ENCODE measurements around the gene C19orf38.
A peak's percentile ranks its signal among the peaks of the same experiment; 100 is the strongest.

- TF ChIP-seq, protein P1, sequence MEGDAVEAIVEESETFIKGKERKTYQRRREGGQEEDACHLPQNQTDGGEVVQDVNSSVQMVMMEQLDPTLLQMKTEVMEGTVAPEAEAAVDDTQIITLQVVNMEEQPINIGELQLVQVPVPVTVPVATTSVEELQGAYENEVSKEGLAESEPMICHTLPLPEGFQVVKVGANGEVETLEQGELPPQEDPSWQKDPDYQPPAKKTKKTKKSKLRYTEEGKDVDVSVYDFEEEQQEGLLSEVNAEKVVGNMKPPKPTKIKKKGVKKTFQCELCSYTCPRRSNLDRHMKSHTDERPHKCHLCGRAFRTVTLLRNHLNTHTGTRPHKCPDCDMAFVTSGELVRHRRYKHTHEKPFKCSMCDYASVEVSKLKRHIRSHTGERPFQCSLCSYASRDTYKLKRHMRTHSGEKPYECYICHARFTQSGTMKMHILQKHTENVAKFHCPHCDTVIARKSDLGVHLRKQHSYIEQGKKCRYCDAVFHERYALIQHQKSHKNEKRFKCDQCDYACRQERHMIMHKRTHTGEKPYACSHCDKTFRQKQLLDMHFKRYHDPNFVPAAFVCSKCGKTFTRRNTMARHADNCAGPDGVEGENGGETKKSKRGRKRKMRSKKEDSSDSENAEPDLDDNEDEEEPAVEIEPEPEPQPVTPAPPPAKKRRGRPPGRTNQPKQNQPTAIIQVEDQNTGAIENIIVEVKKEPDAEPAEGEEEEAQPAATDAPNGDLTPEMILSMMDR (IDR thresholded peaks at IDR 0.05): peak in 1 of 3 experiments; percentile 9
- TF ChIP-seq POLR2A (IDR thresholded peaks at IDR 0.05; ENCODE audit: low read depth) (no peak), EP300 (IDR thresholded peaks at IDR 0.05) (no peak), POLR2AphosphoS5 (IDR thresholded peaks at IDR 0.05) (no peak)
Observed at GRCh38 chr19:10820173-10820572, 28.0 kb upstream of the C19orf38 start.

Measured in esophagus muscularis mucosa (tissue), 4 donors.